Duodenal mucosa (tissue), 2 donors: ENCODE data around the gene ZNF787.

Source experiments
- H3K27ac ChIP-seq: one replicate; pipeline ENCODE4 v1.7.0; 2013; ENCODE audit warnings: low read depth, low read length
- H3K27me3 ChIP-seq, 2 donors: one replicate each; pipeline ENCODE4 v1.7.0; 2013; ENCODE audit warnings: low read length in 2 of 2, control low read depth in 1 of 2; ENCODE audit not compliant: insufficient read depth in 2 of 2, control insufficient read depth in 1 of 2
- H3K36me3 ChIP-seq, 2 donors: one replicate each; pipeline ENCODE4 v1.7.0; 2013; ENCODE audit warnings: low read length in 2 of 2, control low read depth in 1 of 2; ENCODE audit not compliant: insufficient read depth in 2 of 2, control insufficient read depth in 1 of 2
- H3K4me1 ChIP-seq, 2 donors: one replicate each; pipeline ENCODE4 v1.7.0; 2013; ENCODE audit warnings: low read length in 2 of 2, control low read depth in 1 of 2; ENCODE audit not compliant: insufficient read depth in 2 of 2, control insufficient read depth in 1 of 2
- H3K4me3 ChIP-seq, 2 donors: one replicate each; pipeline ENCODE4 v1.7.0; 2013; ENCODE audit warnings: low read length in 2 of 2, low read depth in 1 of 2
- H3K9ac ChIP-seq, 2 donors: one replicate each; pipeline ENCODE4 v1.7.0; 2013; ENCODE audit warnings: low read length in 2 of 2, low read depth in 1 of 2
- H3K9me3 ChIP-seq, 2 donors: one replicate each; pipeline ENCODE4 v1.7.0; 2013; ENCODE audit warnings: low read length in 2 of 2, control low read depth in 1 of 2; ENCODE audit not compliant: control insufficient read depth in 1 of 2

ZNF787 gene

GRCh38 chr19:56123266-56123891, 2.3 kb upstream of the ZNF787 start:
- Histone ChIP-seq H3K9me3 (no peaks in the 10 kb centered on the region), H3K36me3 (peaks cover 0 to 5% of the 10 kb centered on the region in 2 donors), H3K4me3 (no peak overlapping the region), H3K27ac (no peak overlapping the region), H3K27me3 (no peaks in the 10 kb centered on the region), H3K9ac (no peak overlapping the region), H3K4me1 (peaks cover 27 to 33% of the 10 kb centered on the region in 2 donors)

- Histone ChIP-seq H3K4me3 (peak overlapping the region; percentile 69 to 79), H3K4me1 (peaks cover 38 to 44% of the 10 kb centered on the region in 2 donors), H3K9ac (peak overlapping the region; percentile 80 to 82), H3K27me3 (no peaks in the 10 kb centered on the region), H3K9me3 (no peaks in the 10 kb centered on the region), H3K27ac (peak overlapping the region; percentile 93), H3K36me3 (peaks cover 2 to 8% of the 10 kb centered on the region in 2 donors)
Measured at GRCh38 chr19:56120371-56121179, 520 bp downstream of the ZNF787 start.

- Histone ChIP-seq H3K4me1 (peaks cover 39 to 44% of the 10 kb centered on the region in 2 donors), H3K27ac (peak overlapping the region; percentile 93)
Measured at GRCh38 chr19:56120002-56120370, 1.1 kb downstream of the ZNF787 start.

GRCh38 chr19:56119582-56119978, 1.5 kb downstream of the ZNF787 start:
- peak overlapping the region; percentile 80 to 82 for H3K9ac ChIP-seq
- H3K27me3 ChIP-seq, result no peaks in the 10 kb centered on the region
- peaks cover 43 to 48% of the 10 kb centered on the region in 2 donors for H3K4me1 ChIP-seq
- peak overlapping the region; percentile 69 to 79 for H3K4me3 ChIP-seq
- H3K27ac ChIP-seq, result peak overlapping the region; percentile 93
- H3K9me3 ChIP-seq, result no peaks in the 10 kb centered on the region
- H3K36me3 ChIP-seq, result peaks cover 2 to 12% of the 10 kb centered on the region in 2 donors

More at GRCh38 chr19:56120002-56120370, 1.1 kb downstream of the ZNF787 start:
- Histone ChIP-seq H3K36me3 (peaks cover 2 to 10% of the 10 kb centered on the region in 2 donors), H3K9ac (peak overlapping the region; percentile 80 to 82), H3K9me3 (no peaks in the 10 kb centered on the region), H3K27me3 (no peaks in the 10 kb centered on the region), H3K4me3 (peak overlapping the region; percentile 69 to 79)

GRCh38 chr19:56118666-56119581, 2.2 kb downstream of the ZNF787 start:
- Histone ChIP-seq H3K9me3 (no peaks in the 10 kb centered on the region), H3K4me1 (peaks cover 44 to 52% of the 10 kb centered on the region in 2 donors), H3K27ac (peak overlapping the region; percentile 93), H3K36me3 (peaks cover 2 to 12% of the 10 kb centered on the region in 2 donors), H3K9ac (peak overlapping the region; percentile 80 to 82), H3K4me3 (peak overlapping the region; percentile 69 to 79), H3K27me3 (no peaks in the 10 kb centered on the region)

- Histone ChIP-seq H3K27ac (no peak overlapping the region), H3K9ac (no peak overlapping the region)
Measured at GRCh38 chr19:56117889-56118288, 3.2 kb downstream of the ZNF787 start.

GRCh38 chr19:56117376-56117884, 3.7 kb downstream of the ZNF787 start:
- Histone ChIP-seq H3K4me1 (peaks cover 55 to 64% of the 10 kb centered on the region in 2 donors), H3K36me3 (peaks cover 2 to 12% of the 10 kb centered on the region in 2 donors), H3K9ac (no peak overlapping the region), H3K4me3 (peak overlapping the region in 1 of 2 donors; percentile 6), H3K27me3 (no peaks in the 10 kb centered on the region), H3K27ac (no peak overlapping the region), H3K9me3 (no peaks in the 10 kb centered on the region)

More at GRCh38 chr19:56117889-56118288, 3.2 kb downstream of the ZNF787 start:
- Histone ChIP-seq H3K4me1 (peaks cover 51 to 61% of the 10 kb centered on the region in 2 donors), H3K4me3 (no peak overlapping the region), H3K27me3 (no peaks in the 10 kb centered on the region), H3K36me3 (peaks cover 2 to 12% of the 10 kb centered on the region in 2 donors), H3K9me3 (no peaks in the 10 kb centered on the region)

- Histone ChIP-seq H3K4me1 (peaks cover 58 to 67% of the 10 kb centered on the region in 2 donors), H3K27me3 (no peaks in the 10 kb centered on the region), H3K9ac (no peak overlapping the region), H3K9me3 (no peaks in the 10 kb centered on the region), H3K36me3 (peaks cover 2 to 12% of the 10 kb centered on the region in 2 donors), H3K4me3 (no peak overlapping the region), H3K27ac (no peak overlapping the region)
Measured at GRCh38 chr19:56116606-56117005, 4.5 kb downstream of the ZNF787 start.

GRCh38 chr19:56115490-56115889, 5.6 kb downstream of the ZNF787 start:
- Histone ChIP-seq H3K4me3 (no peak overlapping the region), H3K9me3 (no peaks in the 10 kb centered on the region), H3K36me3 (peaks cover 2 to 12% of the 10 kb centered on the region in 2 donors), H3K27ac (no peak overlapping the region), H3K4me1 (peaks cover 69 to 77% of the 10 kb centered on the region in 2 donors), H3K9ac (no peak overlapping the region), H3K27me3 (no peaks in the 10 kb centered on the region)
